CD4-positive, alpha-beta T cell treated with Interleukin-6 for 4 hours (primary cell): ENCODE measurements around the gene GIMD1.

Experiments used
- DNase-seq: peaks from one replicate; pipeline ENCODE4 v3.0.0-alpha.2; 2020; ENCODE audit warnings: mixed read lengths

GIMD1 gene

DNA sequence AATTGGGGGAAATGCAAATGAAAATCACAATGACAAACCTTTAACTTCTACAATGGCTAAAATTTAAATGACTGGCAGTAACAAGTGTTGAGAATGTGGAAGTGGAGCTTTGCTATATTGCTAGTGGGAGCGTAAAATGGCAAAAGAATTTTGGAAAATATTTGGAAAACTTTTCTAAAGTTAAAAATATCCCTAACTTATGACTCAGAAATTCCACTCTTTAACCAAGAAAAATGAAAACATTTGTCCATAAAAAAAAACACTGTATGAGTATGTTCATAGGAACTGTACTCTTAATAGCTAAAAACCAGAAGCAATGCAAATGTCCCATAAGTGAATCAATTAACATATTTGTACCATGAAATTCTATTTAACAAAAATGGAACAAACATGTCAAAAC is 56.2 kb downstream of the GIMD1 start:
- DNase-seq = no peak
